K562 (cell line): Measurements from ENCODE around the gene HIVEP2. TPM values are rescaled to one million over a fixed set of nuclear protein-coding genes. Genes with fewer than 3 reads are reported as not detected.

Source experiments
- ATAC-seq: fragments of 200-7000 bp; cut with Tn5 transposase; 3 replicates; pipeline ENCODE4 v1.9.1; 2020; ENCODE audit warnings: moderate library complexity
- BruUV-seq: library from RNA; stranded (reverse); fragments of 400-500 nt; replicated peaks from 2 replicates; lab custom pipeline; 2021; lab: Mats Ljungman, UMichigan
- CTCF ChIA-PET: fragments of 300-600 bp; formaldehyde crosslinking; extraction: SDS; loops from one replicate; lab custom pipeline; 2021; ENCODE audit warnings: low intra/inter-chr PET ratio; lab: Yijun Ruan, JAX
- POLR2A ChIA-PET: fragments of 300-600, 350-650 bp; sonication (Branson Sonifier 250); formaldehyde crosslinking; extraction: SDS; loops from one replicate; lab custom pipeline; 2021; ENCODE audit warnings: antibody characterized with exemption, inconsistent platforms; lab: Yijun Ruan, JAX
- DNase-seq, 4 experiments: peaks; one replicate each; pipeline versions ENCODE4 v3.0.0 to v3.0.0-alpha.2; 2011 to 2018; ENCODE audit warnings: low spot score in 3 of 4, mixed read lengths in 3 of 4; ENCODE audit errors: extremely low read depth in 1 of 4
- FAIRE-seq: peaks from 2 replicates; lab custom pipeline; 2011; peaks lifted over from hg19 to GRCh38; lab: Jason Lieb, UNC
- H2AFZ ChIP-seq: 2 replicates; pipeline ENCODE4 v1.6.0; 2011; ENCODE audit warnings: low read depth, low read length, control low read depth, inconsistent platforms
- H3K27ac ChIP-seq: fragments of 200-600 bp; 3 replicates; pipeline ENCODE4 v1.8.0; 2011; ENCODE audit warnings: low read depth, mild to moderate bottlenecking, control low read depth, inconsistent platforms, low read length, moderate library complexity, mixed read lengths; ENCODE audit errors: extremely low read depth
- H3K27me3 ChIP-seq, 2 experiments: fragments of 300-600 bp in 1 of 2; 2 replicates in 1 of 2; 3 replicates in 1 of 2; pipeline versions ENCODE4 v1.6.0 to v1.8.0; 2011; ENCODE audit warnings: inconsistent platforms in 2 of 2, low read length in 2 of 2, mild to moderate bottlenecking in 1 of 2, mixed read lengths in 1 of 2, moderate library complexity in 1 of 2; ENCODE audit not compliant: control insufficient read depth in 2 of 2, insufficient read depth in 2 of 2
- H3K36me3 ChIP-seq: fragments of 300-600 bp; 3 replicates; pipeline ENCODE4 v1.8.0; 2011; ENCODE audit warnings: mild to moderate bottlenecking, low read length, inconsistent platforms; ENCODE audit not compliant: control insufficient read depth, insufficient read depth
- H3K4me1 ChIP-seq, 2 experiments: fragments of 200-600 bp in 1 of 2; replicated peaks in 1 of 2; 2 replicates in 1 of 2; 3 replicates in 1 of 2; pipeline versions ENCODE4 v1.5.1 to v1.8.0; 2011; ENCODE audit warnings: inconsistent platforms in 2 of 2, low read length in 2 of 2, mild to moderate bottlenecking in 1 of 2, mixed read lengths in 1 of 2, moderate library complexity in 1 of 2; ENCODE audit not compliant: control insufficient read depth in 2 of 2, insufficient read depth in 2 of 2
- H3K4me2 ChIP-seq: 2 replicates; pipeline ENCODE4 v1.6.1; 2011; ENCODE audit warnings: low read length, control low read depth, inconsistent platforms, mixed read lengths; ENCODE audit not compliant: insufficient read depth
- H3K4me3 ChIP-seq: fragments of 200-600 bp; sonication (generic), shearing (Covaris generic); 2 replicates; pipeline ENCODE4 v1.5.1; 2016; ENCODE audit warnings: control low read depth, inconsistent platforms
- H3K79me2 ChIP-seq: fragments of 200-600 bp; 3 replicates; pipeline ENCODE4 v1.8.0; 2011; ENCODE audit warnings: low read length, inconsistent platforms; ENCODE audit not compliant: control insufficient read depth, insufficient read depth
- H3K9ac ChIP-seq, 2 experiments: 2 replicates each; pipeline versions ENCODE4 v1.6.0 to v1.6.1; 2011; ENCODE audit warnings: low read depth in 2 of 2, low read length in 2 of 2, control low read depth in 1 of 2, inconsistent platforms in 1 of 2, mild to moderate bottlenecking in 1 of 2, mixed read lengths in 1 of 2; ENCODE audit not compliant: insufficient read depth in 1 of 2
- H3K9me1 ChIP-seq: one replicate; pipeline ENCODE4 v1.6.0; 2011; ENCODE audit warnings: inconsistent platforms, mild to moderate bottlenecking, low read length, moderate library complexity; ENCODE audit not compliant: control insufficient read depth, insufficient read depth
- H3K9me3 ChIP-seq: replicated peaks from 2 replicates; pipeline ENCODE4 v1.5.1; 2011; ENCODE audit warnings: low read depth, low read length, inconsistent platforms; ENCODE audit not compliant: control insufficient read depth, insufficient read depth
- H4K20me1 ChIP-seq: replicated peaks from 2 replicates; pipeline ENCODE4 v1.6.1; 2011; ENCODE audit warnings: low read length, inconsistent platforms, mixed read lengths; ENCODE audit not compliant: control insufficient read depth, insufficient read depth
- FOXM1 ChIP-seq, 2 experiments: fragments of 450-650 bp in 1 of 2; sonication (generic) in 1 of 2; formaldehyde crosslinking in 1 of 2; IDR thresholded peaks; 2 replicates each; pipeline versions ENCODE4 v1.6.1 to v1.9.0; 2017 to 2022; ENCODE audit warnings: low read depth in 2 of 2, mild to moderate bottlenecking in 2 of 2, missing genetic modification reagents in 1 of 2, moderate library complexity in 1 of 2
- KAT7 ChIP-seq: sonication (generic); formaldehyde crosslinking; IDR thresholded peaks from 2 replicates; pipeline ENCODE4 v1.8.0; 2022; ENCODE audit warnings: missing genetic modification reagents, mild to moderate bottlenecking, borderline replicate concordance
- NFIC ChIP-seq: fragments of 450-650 bp; IDR thresholded peaks from 2 replicates; pipeline ENCODE4 v1.6.1; 2017; ENCODE audit warnings: mild to moderate bottlenecking, inconsistent platforms
- ZNF146 ChIP-seq: IDR thresholded peaks from one replicate; pipeline ENCODE4 v1.6.1; 2018; ENCODE audit warnings: missing compliant biosample characterization; ENCODE audit not compliant: unreplicated experiment
- ZNF316 ChIP-seq: fragments of 450-650 bp; IDR thresholded peaks from 2 replicates; pipeline ENCODE4 v1.6.1; 2016
- ZNF76 ChIP-seq: fragments of 250-450 bp; sonication (Bioruptor Pico); IDR thresholded peaks from 2 replicates; pipeline ENCODE4 v1.4.0; 2020; ENCODE audit warnings: mild to moderate bottlenecking, moderate library complexity, borderline replicate concordance
- WGBS: fragments of 100-300 bp; shearing (Covaris generic); methylation state at CpG from one replicate; pipeline ENCODE4 v1.1.6; 2016; ENCODE audit warnings: low coverage, mixed read lengths; ENCODE audit not compliant: insufficient coverage; ENCODE audit errors: missing lambda C conversion rate; 5-methylcytosine and 5-hydroxymethylcytosine counted together
- in situ Hi-C: fragments of 300-500 bp; cut with MboI; formaldehyde crosslinking; loops from 4 replicates; pipeline ENCODE4 v1.15.0; 2018; ENCODE audit warnings: inconsistent platforms, mixed read lengths
- intact Hi-C: fragments of 100-400 bp; cut with micrococcal nuclease; formaldehyde crosslinking; loops from 2 replicates; pipeline ENCODE4 v1.14.2; 2022
- polyA plus RNA-seq, 8 experiments: library from polyadenylated mRNA; depleted of rRNA in 4 of 8; stranded (reverse) in 5 of 8; unstranded in 3 of 8; fragments of >200 nt; fragmentation: Nextera tagmentation in 2 of 8; fragmentation: Illumina TruSeq in 1 of 8; extraction: Ambion mirVana in 2 of 8; extraction: Trizol in 1 of 8; gene quantifications; 2 replicates each; pipeline versions ENCODE4 v1.2.1 to v1.2.3, GENCODE V29; 2011 to 2014; ENCODE audit warnings: inconsistent platforms in 1 of 8, missing spikeins in 1 of 8
- total RNA-seq, 7 experiments: library from RNA; depleted of rRNA in 6 of 7; stranded (reverse); fragments of >200 nt in 6 of 7; fragmentation: Illumina TruSeq in 2 of 7; extraction: Trizol in 2 of 7; gene quantifications; 2 replicates each; pipeline versions ENCODE4 v1.2.1 to v1.2.3, GENCODE V29; 2011 to 2021; ENCODE audit warnings: low replicate concordance in 1 of 7

HIVEP2 gene
- total and polyA plus RNA-seq, 9 of the 15 experiments (the other 6 are each of a cell fraction or from before 2014, with no cell fraction given), result under 0.01 to 1.2 (median 0.31) TPM

GRCh38 chr6:142722012-142722411 lies 223.0 kb downstream of the HIVEP2 start:
- H3K27ac ChIP-seq, result no peak overlapping the region
- no peaks in the 10 kb centered on the region for H3K79me2 ChIP-seq
- TF ChIP-seq FOXM1 (IDR thresholded peaks at IDR 0.05; ENCODE audit: low read depth), result no peak
- TF ChIP-seq FOXM1 (CRISPR knock-in tag; IDR thresholded peaks at IDR 0.05; ENCODE audit: low read depth), result no peak
- TF ChIP-seq NFIC, result no peak
- TF ChIP-seq KAT7 (CRISPR knock-in tag), result no peak
- no peak for TF ChIP-seq ZNF76 (CRISPR knock-in tag)
- H3K36me3 ChIP-seq, result no peaks in the 10 kb centered on the region
- H4K20me1 ChIP-seq, result no peaks in the 10 kb centered on the region
- H3K4me2 ChIP-seq, result no peak overlapping the region
- H3K4me1 ChIP-seq, result no peaks in the 10 kb centered on the region
- FAIRE-seq (no peak), DNase-seq (no peak), ATAC-seq (no peak)
- intact Hi-C loops (no loop called here), in situ Hi-C loops (no loop called here)
- no peaks in the 10 kb centered on the region for H3K9me1 ChIP-seq
- WGBS, result 0% methylated on average over 3 of the region's 3 CpGs
- ChIA-PET CTCF (no interaction called here), POLR2A (no interaction called here)
- no TSS peak for BruUV-seq
- H3K9me3 ChIP-seq, result no peaks in the 10 kb centered on the region
- H2AFZ ChIP-seq, result no peak overlapping the region
- H3K4me3 ChIP-seq, result no peak overlapping the region
- H3K27me3 ChIP-seq, result 0 out of 5 replicates have a peak, but pooled peaks cover 0 to 4% of the 10 kb centered on the region in 2 experiments
- no peak overlapping the region for H3K9ac ChIP-seq

GRCh38 chr6:142721215-142721920 lies 223.6 kb downstream of the HIVEP2 start:
- 0% methylated on average over 5 of the region's 5 CpGs for WGBS
- Histone ChIP-seq H3K79me2 (no peaks in the 10 kb centered on the region), H3K4me1 (no peaks in the 10 kb centered on the region), H3K9me1 (no peaks in the 10 kb centered on the region), H3K4me2 (no peak overlapping the region), H3K36me3 (no peaks in the 10 kb centered on the region), H3K9me3 (no peaks in the 10 kb centered on the region), H3K27ac (no peak overlapping the region), H3K9ac (no peak overlapping the region), H2AFZ (no peak overlapping the region), H3K27me3 (no peaks in the 10 kb centered on the region), H3K4me3 (no peak overlapping the region), H4K20me1 (no peaks in the 10 kb centered on the region)
- ChIA-PET POLR2A (no interaction called here), CTCF (no interaction called here)
- BruUV-seq, result no TSS peak
- DNase-seq (no peak), FAIRE-seq (no peak), ATAC-seq (no peak)
- in situ Hi-C loops, result no loop called here
- TF ChIP-seq ZNF316 (0 out of 2 replicates have a peak, but pooled peaks have one; percentile 2), ZNF146 (no peak)
- intact Hi-C loops, result no loop called here
